C4-2B (cell line): Measurements from ENCODE around the gene AMOT.

ENCODE experiments used
- H3K27ac ChIP-seq: fragments of 450-650 bp; 2 replicates; pipeline ENCODE4 v1.5.1; 2017
- CTCF ChIP-seq: fragments of 450-650 bp; conservative IDR thresholded peaks from 2 replicates; pipeline ENCODE4 v1.5.1; 2017; ENCODE audit warnings: mild to moderate bottlenecking
- ZFX ChIP-seq: fragments of 450-650 bp; IDR thresholded peaks from 2 replicates; pipeline ENCODE4 v1.6.1; 2017

AMOT gene

GRCh38 chrX:112799425-112799824, 41.2 kb downstream of the AMOT start:
- no peak for TF ChIP-seq CTCF
- TF ChIP-seq ZFX = no peak
- no peak overlapping the region for H3K27ac ChIP-seq

- no peak overlapping the region for H3K27ac ChIP-seq
- TF ChIP-seq ZFX = no peak
- no peak for TF ChIP-seq CTCF
These were observed 41.9 kb downstream of the AMOT start for GRCh38 chrX:112798736-112799135.

GRCh38 chrX:112789931-112790330, 50.7 kb downstream of the AMOT start:
- no peak overlapping the region for H3K27ac ChIP-seq

GRCh38 chrX:112786076-112786475, 54.6 kb downstream of the AMOT start:
- no peak for TF ChIP-seq CTCF
- TF ChIP-seq ZFX = no peak
- H3K27ac ChIP-seq = no peak overlapping the region

More at GRCh38 chrX:112789931-112790330, 50.7 kb downstream of the AMOT start:
- TF ChIP-seq CTCF (no peak), ZFX (no peak)

- no peak overlapping the region for H3K27ac ChIP-seq
- no peak for TF ChIP-seq CTCF
- no peak for TF ChIP-seq ZFX
These were observed 55.3 kb downstream of the AMOT start for GRCh38 chrX:112785344-112785743.

- H3K27ac ChIP-seq = no peak overlapping the region
- no peak for TF ChIP-seq CTCF
- no peak for TF ChIP-seq ZFX
These were observed 55.9 kb downstream of the AMOT start for GRCh38 chrX:112784692-112785091.

- TF ChIP-seq CTCF = no peak
- no peak for TF ChIP-seq ZFX
- no peak overlapping the region for H3K27ac ChIP-seq
These were observed 61.5 kb downstream of the AMOT start for GRCh38 chrX:112779139-112779538.
